CD4-positive, alpha-beta T cell (primary cell): ENCODE results near the gene IL11. TPM values are rescaled to one million over a fixed set of nuclear protein-coding genes. Genes with fewer than 3 reads are reported as not detected.

Source experiments
- ATAC-seq: fragments of 200-7000 bp; cut with Tn5 transposase; one replicate; pipeline ENCODE4 v1.10.0; 2022; ENCODE audit warnings: mild to moderate bottlenecking; ENCODE audit not compliant: poor library complexity
- CTCF ChIA-PET: fragments of 350-600 bp; sonication (Branson Sonifier 250); formaldehyde crosslinking; loops from one replicate; lab custom pipeline; 2021; ENCODE audit warnings: antibody characterized with exemption, inconsistent platforms; lab: Charles Lee
- POLR2A ChIA-PET: fragments of 350-600 bp; sonication (Branson Sonifier 250); formaldehyde crosslinking; loops from one replicate; lab custom pipeline; 2021; ENCODE audit warnings: antibody characterized with exemption, inconsistent platforms; lab: Charles Lee
- DNase-seq, 14 experiments: peaks; one replicate each; pipeline ENCODE4 v3.0.0-alpha.2; 2013 to 2020; ENCODE audit warnings: mixed read lengths in 2 of 14
- H3K27ac ChIP-seq, 2 donors: one replicate each; pipeline versions ENCODE4 v1.5.1 to v1.7.0; 2013; ENCODE audit warnings: low read length in 2 of 2, low read depth in 1 of 2, mild to moderate bottlenecking in 1 of 2
- H3K27me3 ChIP-seq, 2 experiments: 1 replicate in 1 of 2; 2 replicates in 1 of 2; pipeline versions ENCODE4 v1.6.1 to v1.7.0; 2013; ENCODE audit warnings: low read length in 2 of 2, control low read depth in 1 of 2, mild to moderate bottlenecking in 1 of 2, moderate library complexity in 1 of 2; ENCODE audit not compliant: insufficient read depth in 2 of 2, control insufficient read depth in 1 of 2
- H3K36me3 ChIP-seq: one replicate; pipeline ENCODE4 v1.6.1; 2013; ENCODE audit warnings: low read length, control low read depth; ENCODE audit not compliant: insufficient read depth
- H3K4me1 ChIP-seq: one replicate; pipeline ENCODE4 v1.6.1; 2013; ENCODE audit warnings: low read length, control low read depth; ENCODE audit not compliant: insufficient read depth
- H3K4me3 ChIP-seq: one replicate; pipeline ENCODE4 v1.5.1; 2013; ENCODE audit warnings: mild to moderate bottlenecking, low read length, moderate library complexity
- H3K9me3 ChIP-seq, 2 experiments: 1 replicate in 1 of 2; 2 replicates in 1 of 2; pipeline versions ENCODE4 v1.6.1 to v1.7.0; 2013; ENCODE audit warnings: low read length in 2 of 2, mild to moderate bottlenecking in 2 of 2, control low read depth in 1 of 2, moderate library complexity in 1 of 2; ENCODE audit not compliant: control insufficient read depth in 1 of 2, insufficient read depth in 1 of 2
- H3K27ac Mint-ChIP-seq: one replicate; pipeline ENCODE4 v1.8.0; 2020; ENCODE audit warnings: mixed read lengths
- H3K27me3 Mint-ChIP-seq: one replicate; pipeline ENCODE4 v1.8.0; 2021; ENCODE audit warnings: mixed read lengths
- H3K36me3 Mint-ChIP-seq: one replicate; pipeline ENCODE4 v1.8.0; 2021; ENCODE audit warnings: low read depth, mixed read lengths
- H3K4me1 Mint-ChIP-seq: one replicate; pipeline ENCODE4 v1.8.0; 2021; ENCODE audit warnings: low read depth, mixed read lengths
- H3K4me3 Mint-ChIP-seq: one replicate; pipeline ENCODE4 v1.8.0; 2020; ENCODE audit warnings: mild to moderate bottlenecking, mixed read lengths
- H3K9me3 Mint-ChIP-seq: one replicate; pipeline ENCODE4 v1.8.0; 2020; ENCODE audit warnings: mixed read lengths
- CTCF ChIP-seq: fragments of 200-600 bp; IDR thresholded peaks from one replicate; pipeline ENCODE4 v1.8.0; 2022; ENCODE audit warnings: antibody characterized with exemption, mild to moderate bottlenecking
- intact Hi-C, 2 experiments: fragments of 100-400 bp; cut with DNase I in 1 of 2; cut with micrococcal nuclease in 1 of 2; formaldehyde crosslinking; loops; one replicate each; pipeline versions ENCODE4 v1.15.1 to v1.9.0; 2023 to 2025; cut with DNase I, micrococcal nuclease
- total RNA-seq, 174 experiments: library from RNA in 2 of 174; stranded (reverse) in 2 of 174; gene quantifications; one replicate each; pipeline ENCODE4 v1.2.3 and lab custom pipeline; 2021 to 2026

The IL11 gene
- total RNA-seq, 2 experiments from 2014 or later: 0.22 to 0.92 TPM

DNA sequence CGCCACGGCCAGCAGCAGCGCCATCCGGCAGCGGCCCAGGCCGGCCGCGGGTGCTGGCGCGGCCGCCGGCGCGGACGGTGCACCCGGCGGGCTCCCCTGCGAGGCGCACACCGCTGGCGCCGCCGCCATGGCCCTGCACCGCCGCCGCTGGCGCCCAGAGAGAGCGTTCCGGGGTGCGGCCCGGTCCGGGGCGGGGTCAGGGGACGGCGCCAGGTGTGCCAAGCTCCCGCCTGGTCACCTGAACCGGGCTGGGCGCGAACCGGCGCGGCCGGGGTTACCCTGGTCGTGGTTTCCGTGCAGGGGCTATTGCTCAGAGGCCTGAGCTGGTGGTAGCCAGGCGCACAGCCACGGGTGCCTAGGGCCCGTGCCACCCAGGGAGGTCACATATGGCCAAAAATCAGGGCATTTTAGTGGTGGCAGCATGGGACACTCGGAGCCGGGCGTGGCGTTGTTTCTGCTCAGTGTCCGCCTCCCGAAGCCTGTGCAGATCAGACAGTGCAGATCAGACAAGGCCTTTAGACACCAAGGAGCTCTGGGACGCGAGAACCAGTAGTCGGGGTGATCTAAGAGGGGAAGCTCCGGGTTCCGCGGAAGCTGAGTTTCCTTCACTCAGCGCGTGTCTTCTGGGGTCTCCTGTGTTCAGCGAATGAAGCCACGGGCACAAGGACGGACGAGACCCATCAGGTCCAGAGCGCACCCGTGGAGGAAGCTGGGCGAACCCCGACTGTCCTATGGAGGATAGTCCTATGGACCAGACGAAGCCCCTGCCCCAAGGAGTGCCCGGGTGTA is 14.1 kb upstream of the IL11 start, which contains the start of gene TMEM238:
Gene TMEM238, minus strand, starts transcription at position 162 of the 789 bp plus-strand sequence. Its CDS starts 33 bp downstream, at position 129.
- Mint-ChIP-seq H3K4me3 (peak within 1 kb of the TSS; percentile 100), H3K9me3 (no peaks in the 10 kb centered on the region), H3K4me1 (peaks cover 68% of the 10 kb centered on the region), H3K27ac (peak within 1 kb of the TSS; percentile 97), H3K36me3 (peaks cover 42% of the 10 kb centered on the region), H3K27me3 (no peaks in the 10 kb centered on the region)
- Histone ChIP-seq H3K9me3 (no peaks in the 10 kb centered on the region), H3K4me3 (peak within 1 kb of the TSS; percentile 99), H3K36me3 (peaks cover 27% of the 10 kb centered on the region), H3K4me1 (peaks cover 59% of the 10 kb centered on the region), H3K27ac (peak within 1 kb of the TSS; percentile 72 to 96), H3K27me3 (no peaks in the 10 kb centered on the region)
- peak in 11 of 14 experiments; percentile 16 to 68 (median 45) for DNase-seq
- no peak for TF ChIP-seq CTCF
- POLR2A ChIA-PET: interaction anchor here (0.8 to 5.4 kb wide), 16 partner anchors 15 to 270 kb away, joined by 3 to 45 read pairs (median 4); partner anchors contain the start of genes HSPBP1, KMT5C, PPP6R1 and SYT5
- ATAC-seq: no peak
- CTCF ChIA-PET: interaction anchor here (0.6 to 2.7 kb wide), 11 partner anchors 22 to 299 kb away, joined by 3 to 31 read pairs (median 4); partner anchors contain the start of genes HSPBP1 and KMT5C
- intact Hi-C loops: loop anchor here in 1 of 2 experiments (1.0 to 2.0 kb wide), 2 partner anchors 24 to 83 kb away; no protein-coding TSS in a partner anchor

- DNase-seq (peak in 13 of 14 experiments; percentile 15 to 79 (median 43)), ATAC-seq (no peak)
- H3K4me1 Mint-ChIP-seq: peaks cover 60% of the 10 kb centered on the region
- H3K4me3 ChIP-seq: peak overlapping the region; percentile 49
- no peak for TF ChIP-seq CTCF
- no peaks in the 10 kb centered on the region for H3K27me3 ChIP-seq
- H3K27me3 Mint-ChIP-seq: no peaks in the 10 kb centered on the region
- POLR2A ChIA-PET: interaction anchor here (0.6 to 5.4 kb wide), 18 partner anchors 8 to 271 kb away, joined by 3 to 45 read pairs (median 4); partner anchors contain the start of genes HSPBP1, KMT5C, PPP6R1 and SYT5
- intact Hi-C loops: loop anchor here (1.0 to 2.0 kb wide), 4 partner anchors 25 to 242 kb away; no protein-coding TSS in a partner anchor
- peak overlapping the region; percentile 87 for H3K4me3 Mint-ChIP-seq
- peak overlapping the region; percentile 75 for H3K27ac Mint-ChIP-seq
- H3K9me3 ChIP-seq: no peaks in the 10 kb centered on the region
- H3K36me3 Mint-ChIP-seq: peaks cover 34% of the 10 kb centered on the region
- CTCF ChIA-PET: interaction anchor here (0.9 to 2.7 kb wide), 11 partner anchors 34 to 298 kb away, joined by 3 to 31 read pairs (median 4); partner anchors contain the start of genes HSPBP1 and KMT5C
- H3K27ac ChIP-seq: no peak overlapping the region
- peaks cover 18% of the 10 kb centered on the region for H3K36me3 ChIP-seq
- H3K4me1 ChIP-seq: peaks cover 51% of the 10 kb centered on the region
- H3K9me3 Mint-ChIP-seq: no peaks in the 10 kb centered on the region
Measured at GRCh38 chr19:55383279-55384130, 13.2 kb upstream of the IL11 start.
